B cell (primary cell): Measurements from ENCODE around the gene IRS2. TPM values are rescaled to one million over a fixed set of nuclear protein-coding genes. Genes with fewer than 3 reads are reported as not detected.

Experiments
- ATAC-seq: fragments of 200-7000 bp; cut with Tn5 transposase; one replicate; pipeline ENCODE4 v1.10.0; 2021; ENCODE audit warnings: low read depth, mild to moderate bottlenecking, moderate number of reproducible peaks, moderate library complexity
- CTCF ChIA-PET: fragments of 350-600 bp; sonication (Branson Sonifier 250); formaldehyde crosslinking; loops from one replicate; lab custom pipeline; 2021; ENCODE audit warnings: antibody characterized with exemption, inconsistent platforms; lab: Charles Lee
- POLR2A ChIA-PET: fragments of 350-600 bp; sonication (Branson Sonifier 250); formaldehyde crosslinking; loops from one replicate; lab custom pipeline; 2021; ENCODE audit warnings: antibody characterized with exemption; lab: Charles Lee
- DNase-seq: peaks from one replicate; pipeline ENCODE4 v3.0.0; 2013
- H2AFZ ChIP-seq: 2 replicates; pipeline ENCODE4 v1.6.1; 2012; ENCODE audit warnings: mild to moderate bottlenecking, low read depth, low read length; ENCODE audit not compliant: insufficient read depth, poor library complexity, severe bottlenecking
- H3K27ac ChIP-seq, 2 donors: 1 replicate in 1 of 2; 2 replicates in 1 of 2; pipeline ENCODE4 v1.5.1; 2012 to 2013; ENCODE audit warnings: low read length in 2 of 2, mild to moderate bottlenecking in 2 of 2, moderate library complexity in 1 of 2
- H3K27me3 ChIP-seq, 4 experiments: fragments of 200-600 bp in 1 of 4; sonication (generic) in 1 of 4; replicated peaks in 1 of 4; 1 replicate in 2 of 4; 2 replicates in 2 of 4; pipeline versions ENCODE4 v1.6.1 to v1.7.0; 2013 to 2016; ENCODE audit warnings: low read length in 3 of 4, mild to moderate bottlenecking in 2 of 4, mixed read lengths in 1 of 4, moderate library complexity in 1 of 4; ENCODE audit not compliant: insufficient read depth in 4 of 4, control insufficient read depth in 3 of 4; ENCODE audit errors: control extremely low read depth in 1 of 4
- H3K36me3 ChIP-seq, 2 experiments: replicated peaks in 1 of 2; 1 replicate in 1 of 2; 2 replicates in 1 of 2; pipeline versions ENCODE4 v1.6.1 to v1.7.1; 2013; ENCODE audit warnings: low read length in 1 of 2; ENCODE audit not compliant: insufficient read depth in 2 of 2, control insufficient read depth in 1 of 2; ENCODE audit errors: control extremely low read depth in 1 of 2, extremely low read depth in 1 of 2
- H3K4me1 ChIP-seq, 2 donors: fragments of 200-600 bp in 1 of 2; sonication (generic) in 1 of 2; 1 replicate in 1 of 2; 2 replicates in 1 of 2; pipeline versions ENCODE4 v1.5.1 to v1.6.1; 2013 to 2017; ENCODE audit warnings: low read length in 2 of 2; ENCODE audit not compliant: control insufficient read depth in 2 of 2, insufficient read depth in 2 of 2
- H3K4me2 ChIP-seq: replicated peaks from 2 replicates; pipeline ENCODE3; 2012; ENCODE audit warnings: mild to moderate bottlenecking, low read depth, low read length; ENCODE audit not compliant: poor library complexity, severe bottlenecking
- H3K4me3 ChIP-seq, 5 experiments: fragments of 200-600 bp in 1 of 5; sonication (generic) in 1 of 5; 1 replicate in 3 of 5; 2 replicates in 2 of 5; pipeline versions ENCODE4 v1.5.1 to v1.7.0; 2011 to 2016; ENCODE audit warnings: low read length in 4 of 5, mild to moderate bottlenecking in 4 of 5, low read depth in 2 of 5, control low read depth in 1 of 5, moderate library complexity in 1 of 5; ENCODE audit not compliant: insufficient read depth in 1 of 5; ENCODE audit errors: control extremely low read depth in 1 of 5, extremely low read depth in 1 of 5
- H3K79me2 ChIP-seq: fragments of 200-600 bp; sonication (generic); one replicate; pipeline ENCODE4 v1.6.0; 2016; ENCODE audit warnings: low read length; ENCODE audit not compliant: control insufficient read depth, insufficient read depth
- H3K9ac ChIP-seq: fragments of 200-600 bp; sonication (generic); 2 replicates; pipeline ENCODE4 v1.6.1; 2017; ENCODE audit warnings: mild to moderate bottlenecking, low read length, moderate library complexity
- H3K9me3 ChIP-seq, 3 donors: one replicate each; pipeline versions ENCODE4 v1.6.1 to v1.7.1; 2013; ENCODE audit warnings: low read length in 2 of 3; ENCODE audit not compliant: control insufficient read depth in 2 of 3, insufficient read depth in 1 of 3; ENCODE audit errors: control extremely low read depth in 1 of 3
- H4K20me1 ChIP-seq: 2 replicates; pipeline ENCODE4 v1.6.0; 2012; ENCODE audit warnings: mild to moderate bottlenecking, low read length; ENCODE audit not compliant: insufficient read depth, control insufficient read depth, poor library complexity, severe bottlenecking
- H3K27ac Mint-ChIP-seq: one replicate; pipeline ENCODE4 v1.8.0; 2021; ENCODE audit warnings: mixed read lengths
- H3K27me3 Mint-ChIP-seq: one replicate; pipeline ENCODE4 v1.8.0; 2021; ENCODE audit warnings: mixed read lengths
- H3K4me1 Mint-ChIP-seq: one replicate; pipeline ENCODE4 v1.8.0; 2021; ENCODE audit warnings: mixed read lengths
- H3K4me3 Mint-ChIP-seq: one replicate; pipeline ENCODE4 v1.8.0; 2021; ENCODE audit warnings: mixed read lengths
- H3K9me3 Mint-ChIP-seq: one replicate; pipeline ENCODE4 v1.8.0; 2022; ENCODE audit warnings: mixed read lengths; ENCODE audit not compliant: insufficient read depth
- EZH2 ChIP-seq: IDR thresholded peaks from 2 replicates; pipeline ENCODE4 v1.6.1; 2012; ENCODE audit warnings: borderline replicate concordance, low read depth, mild to moderate bottlenecking, moderate library complexity, low read length; ENCODE audit not compliant: insufficient read depth, poor library complexity, severe bottlenecking
- WGBS: methylation state at CpG from one replicate; pipeline ENCODE4 v1.1.5; 2013; ENCODE audit warnings: missing lambda C conversion rate; ENCODE audit not compliant: insufficient coverage; 5-methylcytosine and 5-hydroxymethylcytosine counted together
- intact Hi-C: fragments of 100-400 bp; cut with micrococcal nuclease; formaldehyde crosslinking; loops from one replicate; pipeline ENCODE4 v1.10.0; 2022
- polyA plus RNA-seq: library from polyadenylated mRNA; depleted of rRNA; stranded (reverse); fragments of >200 nt; gene quantifications from 2 replicates; pipeline ENCODE4 v1.2.3, GENCODE V29; 2012
- total RNA-seq, 2 donors: library from RNA; stranded (reverse); fragments of 120-200 nt in 1 of 2; gene quantifications; 1 replicate in 1 of 2; 2 replicates in 1 of 2; pipeline versions ENCODE4 v1.2.3 to v1.2.4, GENCODE V29; 2013 to 2022
- TF ChIP-seq, protein P1 (sequence below): fragments of 200-600 bp; IDR thresholded peaks from one replicate; pipeline ENCODE4 v1.8.0; 2022; ENCODE audit warnings: antibody characterized with exemption, mild to moderate bottlenecking

IRS2 gene
- total and polyA plus RNA-seq, 2 donors (not counting 1 experiment from before 2014, with no cell fraction given) = 5.8 to 26.9 TPM

- no peak overlapping the region for H3K9ac ChIP-seq
- TF ChIP-seq EZH2 = no peak
- TF ChIP-seq, protein P1, sequence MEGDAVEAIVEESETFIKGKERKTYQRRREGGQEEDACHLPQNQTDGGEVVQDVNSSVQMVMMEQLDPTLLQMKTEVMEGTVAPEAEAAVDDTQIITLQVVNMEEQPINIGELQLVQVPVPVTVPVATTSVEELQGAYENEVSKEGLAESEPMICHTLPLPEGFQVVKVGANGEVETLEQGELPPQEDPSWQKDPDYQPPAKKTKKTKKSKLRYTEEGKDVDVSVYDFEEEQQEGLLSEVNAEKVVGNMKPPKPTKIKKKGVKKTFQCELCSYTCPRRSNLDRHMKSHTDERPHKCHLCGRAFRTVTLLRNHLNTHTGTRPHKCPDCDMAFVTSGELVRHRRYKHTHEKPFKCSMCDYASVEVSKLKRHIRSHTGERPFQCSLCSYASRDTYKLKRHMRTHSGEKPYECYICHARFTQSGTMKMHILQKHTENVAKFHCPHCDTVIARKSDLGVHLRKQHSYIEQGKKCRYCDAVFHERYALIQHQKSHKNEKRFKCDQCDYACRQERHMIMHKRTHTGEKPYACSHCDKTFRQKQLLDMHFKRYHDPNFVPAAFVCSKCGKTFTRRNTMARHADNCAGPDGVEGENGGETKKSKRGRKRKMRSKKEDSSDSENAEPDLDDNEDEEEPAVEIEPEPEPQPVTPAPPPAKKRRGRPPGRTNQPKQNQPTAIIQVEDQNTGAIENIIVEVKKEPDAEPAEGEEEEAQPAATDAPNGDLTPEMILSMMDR = no peak
- ChIA-PET POLR2A (no interaction called here), CTCF (interaction anchor here (0.6 kb wide), 1 partner anchor 97 kb away, joined by 3 read pairs; no protein-coding TSS in a partner anchor)
- no peaks in the 10 kb centered on the region for H3K36me3 ChIP-seq
- H3K27ac Mint-ChIP-seq = no peak overlapping the region
- H2AFZ ChIP-seq = no peak overlapping the region
- DNase-seq (no peak), ATAC-seq (no peak)
- no peaks in the 10 kb centered on the region for H4K20me1 ChIP-seq
- H3K4me3 ChIP-seq = no peak overlapping the region
- H3K79me2 ChIP-seq = no peaks in the 10 kb centered on the region
- no peak overlapping the region for H3K4me2 ChIP-seq
- peaks cover 9% of the 10 kb centered on the region for H3K27me3 Mint-ChIP-seq
- WGBS = 95% methylated on average over 4 of the region's 6 CpGs
- H3K4me1 ChIP-seq = no peaks in the 10 kb centered on the region
- no peak overlapping the region for H3K27ac ChIP-seq
- H3K4me1 Mint-ChIP-seq = no peaks in the 10 kb centered on the region
- intact Hi-C loops = no loop called here
- no peaks in the 10 kb centered on the region for H3K9me3 Mint-ChIP-seq
- H3K4me3 Mint-ChIP-seq = no peak overlapping the region
- no peaks in the 10 kb centered on the region for H3K27me3 ChIP-seq
- no peaks in the 10 kb centered on the region for H3K9me3 ChIP-seq
Observed at GRCh38 chr13:109722068-109722467, 64.3 kb downstream of the IRS2 start.

- TF ChIP-seq EZH2 = no peak
- TF ChIP-seq, protein P1 = no peak
- POLR2A ChIA-PET = no interaction called here
- Histone ChIP-seq H3K4me1 (no peaks in the 10 kb centered on the region), H3K4me3 (no peak overlapping the region), H3K27me3 (no peaks in the 10 kb centered on the region), H2AFZ (no peak overlapping the region), H3K4me2 (no peak overlapping the region), H3K79me2 (no peaks in the 10 kb centered on the region), H3K27ac (no peak overlapping the region), H3K9me3 (no peaks in the 10 kb centered on the region), H3K36me3 (no peaks in the 10 kb centered on the region), H4K20me1 (no peaks in the 10 kb centered on the region), H3K9ac (no peak overlapping the region)
- Mint-ChIP-seq H3K4me1 (no peaks in the 10 kb centered on the region), H3K4me3 (no peak overlapping the region), H3K27me3 (peaks cover 6% of the 10 kb centered on the region), H3K27ac (no peak overlapping the region), H3K9me3 (no peaks in the 10 kb centered on the region)
- DNase-seq (no peak), ATAC-seq (no peak)
- 96% methylated on average over 3 of the region's 5 CpGs for WGBS
- intact Hi-C loops = no loop called here
- CTCF ChIA-PET = interaction anchor here (1.2 kb wide), 1 partner anchor 8 kb away, joined by 3 read pairs; no protein-coding TSS in a partner anchor
Observed at GRCh38 chr13:109720758-109721184, 65.6 kb downstream of the IRS2 start.
